HEK293 (cell line): ENCODE data around the gene ERCC2.

Experiments used
- CTCF ChIP-seq: fragments of 450-650 bp; formaldehyde crosslinking; IDR thresholded peaks from 2 replicates; pipeline ENCODE4 v1.5.1; 2016; ENCODE audit warnings: missing biosample characterization, missing genetic modification characterization
- INSM2 ChIP-seq: fragments of 450-650 bp; formaldehyde crosslinking; IDR thresholded peaks from 2 replicates; pipeline ENCODE4 v1.5.1; 2016; ENCODE audit warnings: missing biosample characterization, missing genetic modification characterization
- ZNF148 ChIP-seq: fragments of 450-650 bp; formaldehyde crosslinking; IDR thresholded peaks from 2 replicates; pipeline ENCODE4 v1.5.0; 2017; ENCODE audit warnings: missing biosample characterization, missing genetic modification characterization, borderline replicate concordance
- ZNF23 ChIP-seq: fragments of 450-650 bp; formaldehyde crosslinking; IDR thresholded peaks from 2 replicates; pipeline ENCODE4 v1.5.1; 2016; ENCODE audit warnings: missing biosample characterization, missing genetic modification characterization, borderline replicate concordance
- ZNF513 ChIP-seq: fragments of 450-650 bp; IDR thresholded peaks from 2 replicates; pipeline ENCODE4 v1.5.1; 2018; ENCODE audit warnings: missing biosample characterization, missing genetic modification characterization

- TF ChIP-seq INSM2 (tag by site-specific recombination) (no peak), ZNF23 (tag by site-specific recombination) (no peak), ZNF148 (tag by site-specific recombination) (no peak), CTCF (tag by site-specific recombination) (no peak), ZNF513 (tag by site-specific recombination) (no peak)
Observed at GRCh38 chr19:45351401-45351952, 18.9 kb downstream of the ERCC2 start.
